ENCODE results near the gene ITGB3. TPM values are rescaled to one million over a fixed set of nuclear protein-coding genes. Genes with fewer than 3 reads are reported as not detected.
"Not testable (repeated sequence)": the region's sequence is repeated elsewhere in the genome, so short reads cannot be mapped to it uniquely, and the experiment has no call there.

The ITGB3 gene
- total RNA-seq, 3 donors from 2014 or later (not counting 1 experiment from before 2014, with no cell fraction given) = 4.2 to 30.6 (median 11.6) TPM

DNA sequence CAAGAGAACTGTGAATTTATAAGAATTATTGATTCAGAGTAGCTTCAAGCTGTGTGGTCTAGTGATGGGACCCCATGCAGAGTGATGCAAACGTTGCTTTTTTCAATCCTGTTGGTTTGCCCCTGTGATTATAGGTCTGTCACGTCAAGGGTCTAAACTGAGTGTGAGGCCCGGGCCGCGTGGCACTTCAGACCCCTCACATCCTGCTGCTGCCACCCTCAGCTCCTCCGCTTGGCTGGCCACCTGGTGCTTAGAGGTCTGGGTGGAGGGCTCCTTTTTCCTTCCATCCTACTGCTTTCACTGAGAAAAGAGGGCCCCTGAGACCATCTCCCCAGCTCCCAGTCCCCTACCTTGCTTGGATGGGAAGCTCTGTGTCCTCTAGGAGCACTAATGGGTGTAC lies 32.5 kb upstream of the ITGB3 start:
- H3K27me3 ChIP-seq (ENCODE audit: control insufficient read depth, insufficient read depth, low read length) = no peaks in the 10 kb centered on the region
- DNase-seq (no peak), ATAC-seq (peak in 2 of 3 donors; percentile 0 to 2)
- 28% methylated on average over 6 of the region's 6 CpGs for WGBS (ENCODE audit: insufficient coverage)
- intact Hi-C loops (cut with micrococcal nuclease) = no loop called here
- H3K27ac ChIP-seq (ENCODE audit: low read length) = peak overlapping the region; percentile 42
- H3K27me3 Mint-ChIP-seq (ENCODE audit: low read depth in 2 of 2) = no peaks in the 10 kb centered on the region
- H3K9me3 Mint-ChIP-seq = no peaks in the 10 kb centered on the region
- no peaks in the 10 kb centered on the region for H3K36me3 ChIP-seq (ENCODE audit: control insufficient read depth, insufficient read depth, low read length)
- no peak overlapping the region for H3K4me3 ChIP-seq (ENCODE audit: low read length)
- TF ChIP-seq, protein P1, sequence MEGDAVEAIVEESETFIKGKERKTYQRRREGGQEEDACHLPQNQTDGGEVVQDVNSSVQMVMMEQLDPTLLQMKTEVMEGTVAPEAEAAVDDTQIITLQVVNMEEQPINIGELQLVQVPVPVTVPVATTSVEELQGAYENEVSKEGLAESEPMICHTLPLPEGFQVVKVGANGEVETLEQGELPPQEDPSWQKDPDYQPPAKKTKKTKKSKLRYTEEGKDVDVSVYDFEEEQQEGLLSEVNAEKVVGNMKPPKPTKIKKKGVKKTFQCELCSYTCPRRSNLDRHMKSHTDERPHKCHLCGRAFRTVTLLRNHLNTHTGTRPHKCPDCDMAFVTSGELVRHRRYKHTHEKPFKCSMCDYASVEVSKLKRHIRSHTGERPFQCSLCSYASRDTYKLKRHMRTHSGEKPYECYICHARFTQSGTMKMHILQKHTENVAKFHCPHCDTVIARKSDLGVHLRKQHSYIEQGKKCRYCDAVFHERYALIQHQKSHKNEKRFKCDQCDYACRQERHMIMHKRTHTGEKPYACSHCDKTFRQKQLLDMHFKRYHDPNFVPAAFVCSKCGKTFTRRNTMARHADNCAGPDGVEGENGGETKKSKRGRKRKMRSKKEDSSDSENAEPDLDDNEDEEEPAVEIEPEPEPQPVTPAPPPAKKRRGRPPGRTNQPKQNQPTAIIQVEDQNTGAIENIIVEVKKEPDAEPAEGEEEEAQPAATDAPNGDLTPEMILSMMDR (IDR thresholded peaks at IDR 0.05) = no peak
- H3K4me1 ChIP-seq (ENCODE audit: control insufficient read depth, insufficient read depth, low read length) = peaks cover 52% of the 10 kb centered on the region
- peak overlapping the region; percentile 83 to 87 for H3K27ac Mint-ChIP-seq
- no peak overlapping the region for H3K4me3 Mint-ChIP-seq
- H3K36me3 Mint-ChIP-seq = no peaks in the 10 kb centered on the region
- no peaks in the 10 kb centered on the region for H3K9me3 ChIP-seq (ENCODE audit: control insufficient read depth, insufficient read depth, low read length)
- peaks cover 32 to 42% of the 10 kb centered on the region in 2 donors for H3K4me1 Mint-ChIP-seq

DNA sequence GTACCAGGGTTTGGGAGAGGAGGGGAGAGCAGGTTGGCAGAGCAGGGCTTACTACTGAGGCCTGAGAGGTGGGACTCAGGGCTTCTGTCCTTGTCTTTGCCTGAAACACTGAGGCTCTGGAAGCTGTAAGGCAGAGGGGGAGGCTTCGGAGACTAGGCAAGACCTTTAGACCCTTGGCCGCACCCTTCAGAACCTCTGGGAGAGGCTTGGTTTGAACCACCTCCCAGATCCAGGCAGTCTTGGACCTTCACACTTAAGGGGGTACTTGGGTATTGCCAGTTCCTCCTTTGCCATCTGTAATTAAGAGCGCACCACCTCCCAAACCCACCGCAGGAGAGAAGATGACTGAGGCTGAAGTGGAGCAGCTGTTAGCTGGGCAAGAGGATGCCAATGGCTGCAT lies 31.6 kb upstream of the ITGB3 start:
- ATAC-seq = no peak
- TF ChIP-seq, protein P1 (IDR thresholded peaks at IDR 0.05) = no peak

DNA sequence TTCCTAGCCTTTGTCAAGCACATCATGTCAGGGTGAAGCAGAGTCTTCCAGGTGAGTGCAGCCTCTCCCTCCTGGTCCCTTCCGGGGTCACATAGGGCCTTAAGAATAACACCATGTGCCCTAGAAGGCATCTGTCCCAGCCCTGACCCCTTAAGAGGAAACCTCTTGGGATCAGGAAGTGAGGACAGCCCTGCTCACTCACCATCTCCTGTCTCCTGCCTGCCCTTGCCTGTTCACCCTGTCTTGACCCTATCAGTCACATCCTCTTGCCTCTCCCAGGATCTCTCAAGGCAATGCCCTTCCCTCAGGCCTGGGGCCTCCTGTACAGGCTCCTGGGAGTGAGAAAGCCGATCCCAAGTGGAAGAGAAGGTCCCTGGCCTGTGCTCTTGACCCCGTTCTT lies 30.6 kb upstream of the ITGB3 start:
- Mint-ChIP-seq H3K36me3 (no peaks in the 10 kb centered on the region), H3K4me1 (peaks cover 31 to 40% of the 10 kb centered on the region in 2 donors), H3K9me3 (no peaks in the 10 kb centered on the region), H3K27me3 (ENCODE audit: low read depth in 2 of 2) (no peaks in the 10 kb centered on the region), H3K27ac (peak overlapping the region; percentile 51 to 87), H3K4me3 (no peak overlapping the region)
- Histone ChIP-seq H3K4me1 (ENCODE audit: control insufficient read depth, insufficient read depth, low read length) (peaks cover 37% of the 10 kb centered on the region), H3K27me3 (ENCODE audit: control insufficient read depth, insufficient read depth, low read length) (no peaks in the 10 kb centered on the region), H3K4me3 (ENCODE audit: low read length) (no peak overlapping the region), H3K9me3 (ENCODE audit: control insufficient read depth, insufficient read depth, low read length) (no peaks in the 10 kb centered on the region), H3K27ac (ENCODE audit: low read length) (no peak overlapping the region), H3K36me3 (ENCODE audit: control insufficient read depth, insufficient read depth, low read length) (no peaks in the 10 kb centered on the region)
- intact Hi-C loops (cut with micrococcal nuclease) = no loop called here
- ATAC-seq (no peak), DNase-seq (no peak)
- WGBS (ENCODE audit: insufficient coverage) = 90% methylated on average over 3 of the region's 3 CpGs
- TF ChIP-seq, protein P1 (IDR thresholded peaks at IDR 0.05) = no peak

More for the DNA sequence above, 31.6 kb upstream of the ITGB3 start:
- Mint-ChIP-seq H3K4me3 (no peak overlapping the region), H3K36me3 (no peaks in the 10 kb centered on the region), H3K4me1 (peaks cover 32 to 42% of the 10 kb centered on the region in 2 donors), H3K27ac (peak overlapping the region; percentile 51 to 87), H3K27me3 (ENCODE audit: low read depth in 2 of 2) (no peaks in the 10 kb centered on the region), H3K9me3 (no peaks in the 10 kb centered on the region)
- 94% methylated on average over 4 of the region's 4 CpGs for WGBS (ENCODE audit: insufficient coverage)
- Histone ChIP-seq H3K9me3 (ENCODE audit: control insufficient read depth, insufficient read depth, low read length) (no peaks in the 10 kb centered on the region), H3K4me1 (ENCODE audit: control insufficient read depth, insufficient read depth, low read length) (peaks cover 45% of the 10 kb centered on the region), H3K27me3 (ENCODE audit: control insufficient read depth, insufficient read depth, low read length) (no peaks in the 10 kb centered on the region), H3K27ac (ENCODE audit: low read length) (no peak overlapping the region), H3K4me3 (ENCODE audit: low read length) (no peak overlapping the region), H3K36me3 (ENCODE audit: control insufficient read depth, insufficient read depth, low read length) (no peaks in the 10 kb centered on the region)
- intact Hi-C loops (cut with micrococcal nuclease) = no loop called here
- DNase-seq = no peak

DNA sequence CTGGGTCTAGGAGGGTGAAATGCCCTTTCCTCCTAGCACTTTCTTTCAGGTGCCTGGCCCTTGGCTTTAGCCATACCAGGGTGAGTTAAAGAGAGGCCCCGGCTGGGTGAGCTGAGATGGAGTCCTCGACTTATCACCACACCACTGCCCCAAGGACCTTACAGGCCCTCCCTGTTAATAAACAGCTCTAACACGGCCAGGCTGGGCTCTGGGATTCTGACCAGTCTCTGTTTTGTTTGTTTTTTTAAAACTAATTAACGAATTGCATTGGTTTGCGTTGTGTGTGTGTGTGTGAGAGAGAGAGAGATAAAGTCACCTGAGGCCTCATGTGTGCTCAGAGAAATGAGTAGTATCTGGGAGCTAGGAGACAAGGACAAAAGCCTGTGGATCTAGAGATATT lies 30.2 kb upstream of the ITGB3 start:
- H3K27me3 ChIP-seq (ENCODE audit: control insufficient read depth, insufficient read depth, low read length) = no peaks in the 10 kb centered on the region
- Mint-ChIP-seq H3K4me3 (no peak overlapping the region), H3K4me1 (peaks cover 26 to 36% of the 10 kb centered on the region in 2 donors), H3K36me3 (no peaks in the 10 kb centered on the region), H3K27ac (peak overlapping the region; percentile 51 to 87), H3K9me3 (no peaks in the 10 kb centered on the region), H3K27me3 (ENCODE audit: low read depth in 2 of 2) (no peaks in the 10 kb centered on the region)
- H3K9me3 ChIP-seq (ENCODE audit: control insufficient read depth, insufficient read depth, low read length) = no peaks in the 10 kb centered on the region
- H3K4me3 ChIP-seq (ENCODE audit: low read length) = no peak overlapping the region
- intact Hi-C loops (cut with micrococcal nuclease) = no loop called here
- ATAC-seq = no peak
- DNase-seq = no peak
- H3K4me1 ChIP-seq (ENCODE audit: control insufficient read depth, insufficient read depth, low read length) = peaks cover 32% of the 10 kb centered on the region
- TF ChIP-seq, protein P1 (IDR thresholded peaks at IDR 0.05) = no peak
- WGBS (ENCODE audit: insufficient coverage) = 100% methylated on average over 5 of the region's 5 CpGs
- no peak overlapping the region for H3K27ac ChIP-seq (ENCODE audit: low read length)
- no peaks in the 10 kb centered on the region for H3K36me3 ChIP-seq (ENCODE audit: control insufficient read depth, insufficient read depth, low read length)

DNA sequence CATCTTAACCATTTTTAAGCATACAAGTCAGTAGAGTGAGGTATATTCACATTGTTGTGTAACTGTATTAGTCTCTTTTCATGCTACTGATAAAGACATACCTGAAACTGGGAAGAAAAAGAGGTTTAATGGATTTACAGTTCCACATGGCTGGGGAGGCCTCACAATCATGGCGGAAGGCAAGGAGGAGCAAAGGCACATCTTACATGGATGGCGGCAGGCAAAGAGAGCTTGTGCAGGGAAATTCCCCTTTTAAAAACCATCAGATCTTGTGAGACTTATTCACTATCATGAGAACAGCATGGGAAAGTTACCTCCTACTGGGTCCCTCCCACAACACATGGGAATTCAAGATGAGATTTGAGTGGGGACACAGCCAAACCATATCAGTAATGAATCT lies 29.6 kb upstream of the ITGB3 start:
- intact Hi-C loops (cut with micrococcal nuclease); H3K4me3 ChIP-seq (ENCODE audit: low read length); H3K36me3 ChIP-seq (ENCODE audit: control insufficient read depth, insufficient read depth, low read length); H3K9me3 ChIP-seq (ENCODE audit: control insufficient read depth, insufficient read depth, low read length); H3K27me3 ChIP-seq (ENCODE audit: control insufficient read depth, insufficient read depth, low read length); H3K4me3 Mint-ChIP-seq; H3K27ac ChIP-seq (ENCODE audit: low read length); H3K36me3 Mint-ChIP-seq; DNase-seq; ATAC-seq; H3K9me3 Mint-ChIP-seq; H3K27me3 Mint-ChIP-seq (ENCODE audit: low read depth in 2 of 2); H3K27ac Mint-ChIP-seq: not testable (repeated sequence)
- H3K4me1 ChIP-seq (ENCODE audit: control insufficient read depth, insufficient read depth, low read length) = peaks cover 26% of the 10 kb centered on the region
- H3K4me1 Mint-ChIP-seq = peaks cover 20 to 30% of the 10 kb centered on the region in 2 donors
- 100% methylated on average over 2 of the region's 2 CpGs for WGBS (ENCODE audit: insufficient coverage)
